Endothelial cell of umbilical vein (primary cell): ENCODE measurements around the gene OLIG1. TPM values are rescaled to one million over a fixed set of nuclear protein-coding genes. Genes with fewer than 3 reads are reported as not detected.

ENCODE experiments used
- BruUV-seq: library from RNA; stranded (reverse); fragments of 400-500 nt; replicated peaks from 2 replicates; lab custom pipeline; 2021; lab: Mats Ljungman, UMichigan
- CTCF ChIA-PET: fragments of 300-600, 350-600 bp; sonication (Branson Sonifier 250); formaldehyde crosslinking; loops from one replicate; lab custom pipeline; 2021; ENCODE audit warnings: antibody characterized with exemption, inconsistent platforms; lab: Charles Lee
- POLR2A ChIA-PET: fragments of 300-600, 350-600 bp; sonication (Branson Sonifier 250); formaldehyde crosslinking; loops from one replicate; lab custom pipeline; 2021; ENCODE audit warnings: antibody characterized with exemption, inconsistent platforms; lab: Charles Lee
- DNase-seq: peaks from one replicate; pipeline ENCODE4 v3.0.0-alpha.2; 2011; ENCODE audit warnings: low read depth, low spot score
- FAIRE-seq: peaks from 2 replicates; lab custom pipeline; 2011; peaks lifted over from hg19 to GRCh38; lab: Jason Lieb, UNC
- H2AFZ ChIP-seq: 2 replicates; pipeline ENCODE4 v1.6.0; 2012; ENCODE audit warnings: low read depth, low read length, control low read depth, inconsistent platforms
- H3K27ac ChIP-seq: 2 replicates; pipeline ENCODE4 v1.5.1; 2011; ENCODE audit warnings: low read depth, mild to moderate bottlenecking, control low read depth, low read length, moderate library complexity; ENCODE audit not compliant: insufficient read depth
- H3K27me3 ChIP-seq, 2 experiments: 2 replicates each; pipeline versions ENCODE4 v1.6.0 to v1.6.1; 2011; ENCODE audit warnings: low read length in 2 of 2, mixed read lengths in 1 of 2; ENCODE audit not compliant: control insufficient read depth in 2 of 2, insufficient read depth in 2 of 2
- H3K36me3 ChIP-seq, 2 experiments: 2 replicates in 1 of 2; 3 replicates in 1 of 2; pipeline ENCODE4 v1.5.1; 2011; ENCODE audit warnings: low read length in 2 of 2, mild to moderate bottlenecking in 1 of 2, moderate library complexity in 1 of 2; ENCODE audit not compliant: control insufficient read depth in 2 of 2, insufficient read depth in 2 of 2; ENCODE audit errors: extremely low read depth in 1 of 2
- H3K4me1 ChIP-seq: 3 replicates; pipeline ENCODE4 v1.5.1; 2011; ENCODE audit warnings: mild to moderate bottlenecking, low read length; ENCODE audit not compliant: control insufficient read depth, insufficient read depth; ENCODE audit errors: extremely low read depth
- H3K4me2 ChIP-seq: 2 replicates; pipeline ENCODE4 v1.6.1; 2011; ENCODE audit warnings: low read length, control low read depth, mixed read lengths; ENCODE audit not compliant: insufficient read depth
- H3K4me3 ChIP-seq, 3 experiments: fragments of 200-600 bp in 1 of 3; sonication (generic), shearing (Covaris generic) in 1 of 3; replicated peaks in 1 of 3; 2 replicates each; pipeline ENCODE4 v1.5.1; 2011 to 2016; ENCODE audit warnings: control low read depth in 3 of 3, low read length in 3 of 3, mild to moderate bottlenecking in 2 of 3, inconsistent platforms in 1 of 3, low read depth in 1 of 3, moderate library complexity in 1 of 3; ENCODE audit not compliant: insufficient read depth in 1 of 3
- H3K79me2 ChIP-seq: 2 replicates; pipeline ENCODE4 v1.6.0; 2012; ENCODE audit warnings: low read length, inconsistent platforms; ENCODE audit not compliant: control insufficient read depth, insufficient read depth
- H3K9ac ChIP-seq: replicated peaks from 2 replicates; pipeline ENCODE3; 2011; ENCODE audit warnings: low read length, control low read depth; ENCODE audit not compliant: insufficient read depth; ENCODE audit errors: extremely low read depth
- H3K9me1 ChIP-seq: replicated peaks from 3 replicates; pipeline ENCODE4 v1.6.0; 2011; ENCODE audit warnings: mild to moderate bottlenecking, low read length; ENCODE audit not compliant: control insufficient read depth, insufficient read depth; ENCODE audit errors: extremely low read depth
- H3K9me3 ChIP-seq: replicated peaks from 2 replicates; pipeline ENCODE4 v1.5.1; 2012; ENCODE audit warnings: low read length, inconsistent platforms; ENCODE audit not compliant: control insufficient read depth, insufficient read depth
- H4K20me1 ChIP-seq: replicated peaks from 2 replicates; pipeline ENCODE3; 2011; ENCODE audit warnings: mild to moderate bottlenecking, low read length; ENCODE audit not compliant: control insufficient read depth, insufficient read depth; ENCODE audit errors: extremely low read depth
- CTCF ChIP-seq, 2 donors: IDR thresholded peaks; 1 replicate in 1 of 2; 2 replicates in 1 of 2; pipeline ENCODE4 v1.5.1; 2011; ENCODE audit warnings: low read length in 2 of 2, mild to moderate bottlenecking in 2 of 2, moderate library complexity in 2 of 2, control low read depth in 1 of 2, inconsistent platforms in 1 of 2, low read depth in 1 of 2; ENCODE audit not compliant: insufficient read depth in 1 of 2; ENCODE audit errors: extremely low read depth in 1 of 2
- EZH2 ChIP-seq: IDR thresholded peaks from 2 replicates; pipeline ENCODE4 v1.6.1; 2012; ENCODE audit warnings: borderline replicate concordance, low read depth, mild to moderate bottlenecking, moderate library complexity, low read length, inconsistent platforms; ENCODE audit not compliant: severe bottlenecking
- FOS ChIP-seq: IDR thresholded peaks from 2 replicates; pipeline ENCODE4 v1.6.1; 2011; ENCODE audit warnings: mild to moderate bottlenecking, low read length, moderate library complexity, borderline replicate concordance; ENCODE audit not compliant: insufficient read depth
- GATA2 ChIP-seq: IDR thresholded peaks from 2 replicates; pipeline ENCODE4 v1.7.0; 2011; ENCODE audit warnings: low read depth, mild to moderate bottlenecking, moderate library complexity, mixed read lengths, low read length; ENCODE audit not compliant: insufficient read length, insufficient read depth
- JUN ChIP-seq: IDR thresholded peaks from 2 replicates; pipeline ENCODE4 v1.6.1; 2011; ENCODE audit warnings: borderline replicate concordance, low read depth; ENCODE audit not compliant: insufficient read length, insufficient read depth
- MYC ChIP-seq: IDR thresholded peaks from one replicate; pipeline ENCODE4 v1.6.1; 2011; ENCODE audit warnings: mild to moderate bottlenecking, low read depth, low read length
- POLR2A ChIP-seq: IDR thresholded peaks from 2 replicates; pipeline ENCODE4 v1.6.1; 2012; ENCODE audit warnings: low read depth, mild to moderate bottlenecking, control low read depth, low read length
- POLR2AphosphoS5 ChIP-seq: IDR thresholded peaks from 2 replicates; pipeline ENCODE4 v1.6.1; 2012; ENCODE audit warnings: low read depth, mild to moderate bottlenecking, control low read depth, low read length, moderate library complexity; ENCODE audit not compliant: insufficient read depth
- dilution Hi-C: fragments of 300-500 bp; cut with MboI; formaldehyde crosslinking; loops from one replicate; pipeline ENCODE4 v1.15.0; 2019; ENCODE audit warnings: low sequenced_read_pairs; ENCODE audit not compliant: extremely low pct_ligation_motif_present
- intact Hi-C: fragments of 100-400 bp; cut with micrococcal nuclease; formaldehyde crosslinking; loops from one replicate; pipeline ENCODE4 v1.10.0; 2022
- polyA plus RNA-seq, 4 experiments: library from polyadenylated mRNA; depleted of rRNA in 3 of 4; stranded (reverse) in 3 of 4; unstranded in 1 of 4; fragments of >200 nt; gene quantifications; 2 replicates each; pipeline versions ENCODE4 v1.2.1 to v1.2.3, GENCODE V29; 2011 to 2012; ENCODE audit warnings: missing spikeins in 1 of 4
- total RNA-seq: library from RNA; stranded (reverse); gene quantifications from 2 replicates; pipeline ENCODE4 v1.2.3, GENCODE V29; 2021
- TF ChIP-seq, protein P1 (sequence below): IDR thresholded peaks from 2 replicates; pipeline ENCODE4 v1.6.1; 2011; ENCODE audit not compliant: insufficient read depth, insufficient read length

Gene OLIG1
- total and polyA plus RNA-seq, 2 donors (not counting 3 experiments of a cell fraction or from before 2014, with no cell fraction given) = not detected

GRCh38 chr21:33031152-33031911, 38.6 kb upstream of the OLIG1 start:
- ChIA-PET POLR2A (no interaction called here), CTCF (interaction anchor here (1.8 kb wide), 1 partner anchor 96 kb away, joined by 5 read pairs; no protein-coding TSS in a partner anchor)
- no peaks in the 10 kb centered on the region for H3K9me1 ChIP-seq
- intact Hi-C loops (no loop called here), dilution Hi-C loops (no loop called here)
- no peak overlapping the region for H3K27ac ChIP-seq
- H3K79me2 ChIP-seq = no peaks in the 10 kb centered on the region
- H3K4me2 ChIP-seq = no peak overlapping the region
- no peaks in the 10 kb centered on the region for H3K9me3 ChIP-seq
- peaks cover 78 to 85% of the 10 kb centered on the region in 2 experiments for H3K27me3 ChIP-seq
- no peak overlapping the region for H3K4me3 ChIP-seq
- no peaks in the 10 kb centered on the region for H4K20me1 ChIP-seq
- DNase-seq (no peak), FAIRE-seq (no peak)
- no peak overlapping the region for H2AFZ ChIP-seq
- H3K36me3 ChIP-seq = no peaks in the 10 kb centered on the region
- TF ChIP-seq EZH2 = peak; percentile 6
- no peak for TF ChIP-seq POLR2AphosphoS5
- H3K4me1 ChIP-seq = peaks cover 6% of the 10 kb centered on the region
- BruUV-seq = no TSS peak
- H3K9ac ChIP-seq = no peak overlapping the region

- DNase-seq = no peak
- no TSS peak for BruUV-seq
- dilution Hi-C loops (no loop called here), intact Hi-C loops (no loop called here)
- H3K4me3 ChIP-seq = no peak overlapping the region
- no peak overlapping the region for H3K4me2 ChIP-seq
- no peak overlapping the region for H3K27ac ChIP-seq
- H3K9me1 ChIP-seq = no peaks in the 10 kb centered on the region
- ChIA-PET POLR2A (no interaction called here), CTCF (interaction anchor here (1.8 kb wide), 1 partner anchor 95 kb away, joined by 5 read pairs; no protein-coding TSS in a partner anchor)
- H3K9ac ChIP-seq = no peak overlapping the region
- no peaks in the 10 kb centered on the region for H3K79me2 ChIP-seq
- H3K36me3 ChIP-seq = no peaks in the 10 kb centered on the region
- H3K27me3 ChIP-seq = peaks cover 70 to 73% of the 10 kb centered on the region in 2 experiments
- no peak overlapping the region for H2AFZ ChIP-seq
- H4K20me1 ChIP-seq = no peaks in the 10 kb centered on the region
- no peaks in the 10 kb centered on the region for H3K9me3 ChIP-seq
- TF ChIP-seq MYC (no peak), FOS (no peak), GATA2 (no peak), EZH2 (no peak), CTCF (IDR thresholded peaks at IDR 0.05; ENCODE audit: extremely low read depth in 1 of 2, insufficient read depth in 1 of 2, low read depth in 1 of 2, low read length in 2 of 2) (no peak), JUN (no peak), POLR2A (no peak), POLR2AphosphoS5 (no peak)
- TF ChIP-seq, protein P1, sequence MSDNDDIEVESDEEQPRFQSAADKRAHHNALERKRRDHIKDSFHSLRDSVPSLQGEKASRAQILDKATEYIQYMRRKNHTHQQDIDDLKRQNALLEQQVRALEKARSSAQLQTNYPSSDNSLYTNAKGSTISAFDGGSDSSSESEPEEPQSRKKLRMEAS = no peak
- peaks cover 17% of the 10 kb centered on the region for H3K4me1 ChIP-seq
- FAIRE-seq = no peak
Observed at GRCh38 chr21:33032434-33033047, 37.4 kb upstream of the OLIG1 start.
